H1 (cell line): Measurements from ENCODE around the gene COX18. TPM values are rescaled to one million over a fixed set of nuclear protein-coding genes. Genes with fewer than 3 reads are reported as not detected.

Experiments used
- CTCF ChIA-PET: fragments of 300-600 bp; sonication (Branson Sonifier 250); formaldehyde crosslinking; loops from one replicate; lab custom pipeline; 2021; ENCODE audit not compliant: partially characterized antibody; lab: Charles Lee
- POLR2A ChIA-PET: fragments of 300-600 bp; sonication (Branson Sonifier 250); formaldehyde crosslinking; loops from one replicate; lab custom pipeline; 2021; ENCODE audit warnings: inconsistent platforms; ENCODE audit not compliant: partially characterized antibody; lab: Charles Lee
- DNase-seq, 2 experiments: peaks; one replicate each; pipeline versions ENCODE4 v3.0.0 to v3.0.0-alpha.2; 2010 to 2022; ENCODE audit warnings: low spot score in 2 of 2, low read depth in 1 of 2, mixed read lengths in 1 of 2
- FAIRE-seq: peaks from 2 replicates; lab custom pipeline; 2011; peaks lifted over from hg19 to GRCh38; lab: Jason Lieb, UNC
- H2AFZ ChIP-seq: 2 replicates; pipeline ENCODE4 v1.8.1; 2012; ENCODE audit warnings: low read length, inconsistent platforms
- H2AK5ac ChIP-seq: 2 replicates; pipeline ENCODE4 v1.6.1; 2013; ENCODE audit warnings: low read depth, low read length
- H2BK120ac ChIP-seq: replicated peaks from 2 replicates; pipeline ENCODE3; 2013; ENCODE audit warnings: low read depth, low read length, inconsistent platforms
- H2BK12ac ChIP-seq: 2 replicates; pipeline ENCODE4 v1.6.1; 2013; ENCODE audit warnings: low read depth, low read length
- H2BK15ac ChIP-seq: 2 replicates; pipeline ENCODE4 v1.6.1; 2013; ENCODE audit warnings: low read length
- H2BK20ac ChIP-seq: 2 replicates; pipeline ENCODE4 v1.6.1; 2013; ENCODE audit warnings: low read length
- H2BK5ac ChIP-seq: 2 replicates; pipeline ENCODE4 v1.6.1; 2013; ENCODE audit warnings: low read depth, low read length
- H3K14ac ChIP-seq: 2 replicates; pipeline ENCODE4 v1.6.1; 2013; ENCODE audit warnings: inconsistent platforms; ENCODE audit not compliant: insufficient read length
- H3K18ac ChIP-seq: 2 replicates; pipeline ENCODE4 v1.6.1; 2013; ENCODE audit warnings: low read length; ENCODE audit errors: extremely low read depth
- H3K23ac ChIP-seq: 2 replicates; pipeline ENCODE4 v1.6.1; 2013; ENCODE audit warnings: inconsistent platforms; ENCODE audit not compliant: insufficient read length
- H3K23me2 ChIP-seq: 2 replicates; pipeline ENCODE4 v1.6.1; 2013; ENCODE audit warnings: low read depth, low read length
- H3K27ac ChIP-seq: 2 replicates; pipeline ENCODE4 v1.6.1; 2011; ENCODE audit warnings: low read depth, low read length, inconsistent platforms
- H3K27me3 ChIP-seq, 4 experiments: replicated peaks in 1 of 4; 1 replicate in 1 of 4; 2 replicates in 3 of 4; pipeline versions ENCODE4 v1.6.1 to v1.8.1; 2011 to 2013; ENCODE audit warnings: low read length in 3 of 4, mild to moderate bottlenecking in 3 of 4, inconsistent platforms in 2 of 4, mixed read lengths in 2 of 4, moderate library complexity in 1 of 4; ENCODE audit not compliant: control insufficient read depth in 3 of 4, insufficient read depth in 3 of 4; ENCODE audit errors: extremely low read depth in 1 of 4
- H3K36me3 ChIP-seq, 4 experiments: 2 replicates each; pipeline versions ENCODE4 v1.6.1 to v1.8.1; 2011 to 2013; ENCODE audit warnings: mild to moderate bottlenecking in 4 of 4, low read length in 3 of 4, moderate library complexity in 2 of 4, control low read depth in 1 of 4, inconsistent platforms in 1 of 4; ENCODE audit not compliant: insufficient read depth in 4 of 4, control insufficient read depth in 2 of 4
- H3K4ac ChIP-seq: replicated peaks from 2 replicates; pipeline ENCODE3; 2013; ENCODE audit warnings: low read length, low read depth, mixed read lengths, inconsistent platforms; ENCODE audit not compliant: insufficient read length
- H3K4me1 ChIP-seq, 4 experiments: replicated peaks in 1 of 4; 1 replicate in 1 of 4; 2 replicates in 3 of 4; pipeline versions ENCODE4 v1.6.1 to v1.8.1; 2011 to 2013; ENCODE audit warnings: low read length in 3 of 4, inconsistent platforms in 2 of 4, mixed read lengths in 1 of 4; ENCODE audit not compliant: insufficient read depth in 4 of 4, control insufficient read depth in 3 of 4
- H3K4me2 ChIP-seq, 2 experiments: 2 replicates each; pipeline versions ENCODE4 v1.6.1 to v1.8.1; 2011 to 2013; ENCODE audit warnings: low read depth in 2 of 2, low read length in 2 of 2, control low read depth in 1 of 2, inconsistent platforms in 1 of 2, mild to moderate bottlenecking in 1 of 2; ENCODE audit not compliant: insufficient read depth in 1 of 2
- H3K4me3 ChIP-seq, 4 experiments: fragments of 200-600, 300-600 bp in 1 of 4; sonication (generic), shearing (Covaris generic), sonication (Bioruptor Twin) in 1 of 4; 2 replicates each; pipeline versions ENCODE4 v1.5.1 to v1.8.1; 2011 to 2016; ENCODE audit warnings: low read length in 4 of 4, low read depth in 3 of 4, control low read depth in 2 of 4, inconsistent platforms in 2 of 4, mild to moderate bottlenecking in 2 of 4, mixed read lengths in 1 of 4, moderate library complexity in 1 of 4; ENCODE audit not compliant: insufficient read depth in 2 of 4; ENCODE audit errors: extremely low read depth in 1 of 4
- H3K56ac ChIP-seq: replicated peaks from 2 replicates; pipeline ENCODE3; 2013; ENCODE audit warnings: low read depth, mild to moderate bottlenecking, mixed read lengths, low read length, inconsistent platforms; ENCODE audit not compliant: insufficient read length
- H3K79me1 ChIP-seq: 2 replicates; pipeline ENCODE4 v1.6.1; 2013; ENCODE audit warnings: low read depth, low read length, control low read depth
- H3K79me2 ChIP-seq, 2 experiments: 2 replicates each; pipeline versions ENCODE4 v1.6.1 to v1.8.1; 2012 to 2013; ENCODE audit warnings: low read length in 2 of 2, mild to moderate bottlenecking in 2 of 2, inconsistent platforms in 1 of 2; ENCODE audit not compliant: insufficient read depth in 2 of 2, control insufficient read depth in 1 of 2
- H3K9ac ChIP-seq, 4 experiments: replicated peaks in 1 of 4; 1 replicate in 1 of 4; 2 replicates in 3 of 4; pipeline versions ENCODE4 v1.6.1 to v1.8.1; 2011 to 2013; ENCODE audit warnings: low read depth in 3 of 4, low read length in 3 of 4, control low read depth in 2 of 4, mild to moderate bottlenecking in 2 of 4, moderate library complexity in 2 of 4, inconsistent platforms in 1 of 4; ENCODE audit errors: extremely low read depth in 1 of 4
- H3K9me3 ChIP-seq, 2 experiments: 2 replicates each; pipeline versions ENCODE4 v1.6.1 to v1.8.1; 2012 to 2013; ENCODE audit warnings: mild to moderate bottlenecking in 2 of 2, moderate library complexity in 2 of 2, control low read depth in 1 of 2, inconsistent platforms in 1 of 2, low read depth in 1 of 2, low read length in 1 of 2, mixed read lengths in 1 of 2; ENCODE audit not compliant: insufficient read depth in 2 of 2
- H4K20me1 ChIP-seq, 2 experiments: replicated peaks in 1 of 2; 2 replicates each; pipeline versions ENCODE3 to v1.8.1; 2011 to 2013; ENCODE audit warnings: inconsistent platforms in 2 of 2, low read length in 2 of 2, mild to moderate bottlenecking in 1 of 2; ENCODE audit not compliant: insufficient read depth in 2 of 2, control insufficient read depth in 1 of 2
- H4K5ac ChIP-seq: 2 replicates; pipeline ENCODE4 v1.6.1; 2013; ENCODE audit warnings: low read length, low read depth, mixed read lengths, inconsistent platforms; ENCODE audit not compliant: insufficient read length
- H4K8ac ChIP-seq: 2 replicates; pipeline ENCODE4 v1.8.0; 2013; ENCODE audit warnings: mild to moderate bottlenecking, moderate library complexity, low read length, inconsistent platforms; ENCODE audit not compliant: insufficient read depth; ENCODE audit errors: extremely low read depth
- H4K91ac ChIP-seq: replicated peaks from 2 replicates; pipeline ENCODE3; 2013; ENCODE audit warnings: low read length, mixed read lengths, inconsistent platforms; ENCODE audit not compliant: insufficient read length
- BRCA1 ChIP-seq: IDR thresholded peaks from 2 replicates; pipeline ENCODE4 v1.6.1; 2012; ENCODE audit warnings: low read depth, low read length, improper control_type of control experiment
- CHD1 ChIP-seq: IDR thresholded peaks from 2 replicates; pipeline ENCODE4 v1.6.1; 2012; ENCODE audit warnings: low read depth, low read length, improper control_type of control experiment
- CHD2 ChIP-seq: IDR thresholded peaks from 2 replicates; pipeline ENCODE4 v1.6.1; 2012; ENCODE audit warnings: low read length, improper control_type of control experiment
- EP300 ChIP-seq, 2 experiments: IDR thresholded peaks; 1 replicate in 1 of 2; 2 replicates in 1 of 2; pipeline ENCODE4 v1.6.1; 2011 to 2012; ENCODE audit warnings: low read depth in 2 of 2, low read length in 2 of 2, mild to moderate bottlenecking in 2 of 2, borderline replicate concordance in 1 of 2, inconsistent platforms in 1 of 2, moderate library complexity in 1 of 2
- KDM5A ChIP-seq: fragments of 200-600 bp; IDR thresholded peaks from 2 replicates; pipeline ENCODE4 v1.7.1; 2012; ENCODE audit warnings: mild to moderate bottlenecking, low read length, inconsistent platforms, mixed read lengths
- NRF1 ChIP-seq: IDR thresholded peaks from 2 replicates; pipeline ENCODE4 v1.6.1; 2011; ENCODE audit warnings: mild to moderate bottlenecking, low read depth, low read length, improper control_type of control experiment
- SUZ12 ChIP-seq: fragments of 200-600 bp; sonication (generic); IDR thresholded peaks from 2 replicates; pipeline ENCODE4 v1.6.1; 2012; ENCODE audit warnings: mild to moderate bottlenecking, inconsistent platforms, low read length, moderate library complexity, mixed read lengths
- TAF7 ChIP-seq: optimal IDR thresholded peaks from 2 replicates; pipeline ENCODE3; 2011; ENCODE audit warnings: low read depth, mild to moderate bottlenecking, inconsistent platforms, low read length, moderate library complexity, borderline replicate concordance
- TEAD4 ChIP-seq: IDR thresholded peaks from 2 replicates; pipeline ENCODE4 v1.6.1; 2012; ENCODE audit warnings: low read depth, low read length, inconsistent platforms, mixed read lengths
- ZNF274 ChIP-seq: IDR thresholded peaks from 2 replicates; pipeline ENCODE4 v1.7.0; 2012; ENCODE audit warnings: low read length, borderline replicate concordance; ENCODE audit errors: extremely low read depth
- WGBS, 2 experiments: shearing (Covaris generic) in 1 of 2; methylation state at CpG; one replicate each; pipeline versions ENCODE4 v1.1.6 to v1.1.7; 2013 to 2015; ENCODE audit warnings: low lambda C conversion rate in 2 of 2, mixed read lengths in 2 of 2, inconsistent platforms in 1 of 2, low coverage in 1 of 2, missing lambda C conversion rate in 1 of 2; ENCODE audit not compliant: insufficient replicate concordance in 2 of 2, insufficient coverage in 1 of 2, insufficient read length in 1 of 2; ENCODE audit errors: extremely low coverage in 1 of 2, missing lambda C conversion rate in 1 of 2; 5-methylcytosine and 5-hydroxymethylcytosine counted together
- polyA plus RNA-seq, 7 experiments: library from polyadenylated mRNA; depleted of rRNA in 3 of 7; stranded (reverse) in 5 of 7; unstranded in 2 of 7; fragments of >200 nt in 5 of 7; fragments of 200-250 nt in 2 of 7; gene quantifications; 1 replicate in 5 of 7; 2 replicates in 1 of 7; 4 replicates in 1 of 7; pipeline versions ENCODE4 v1.2.1 to v1.2.3, GENCODE V29; 2011 to 2013; ENCODE audit warnings: missing spikeins in 2 of 7, mixed read lengths in 2 of 7
- total RNA-seq: library from RNA; stranded (reverse); fragmentation: NEBNext Ultra II Directional; extraction: Animal tissue kit (Norgen Biotek cat#: 25700); gene quantifications from 2 replicates; pipeline ENCODE4 v1.2.1, GENCODE V29; 2021
- TF ChIP-seq, protein P1 (sequence below): IDR thresholded peaks from 2 replicates; pipeline ENCODE4 v1.6.1; 2011; ENCODE audit warnings: low read length, improper control_type of control experiment

The COX18 gene
- total and polyA plus RNA-seq, 2 of the 8 experiments (the other 6 are each of a cell fraction or from before 2014, with no cell fraction given): 23.0 to 23.7 TPM

DNA sequence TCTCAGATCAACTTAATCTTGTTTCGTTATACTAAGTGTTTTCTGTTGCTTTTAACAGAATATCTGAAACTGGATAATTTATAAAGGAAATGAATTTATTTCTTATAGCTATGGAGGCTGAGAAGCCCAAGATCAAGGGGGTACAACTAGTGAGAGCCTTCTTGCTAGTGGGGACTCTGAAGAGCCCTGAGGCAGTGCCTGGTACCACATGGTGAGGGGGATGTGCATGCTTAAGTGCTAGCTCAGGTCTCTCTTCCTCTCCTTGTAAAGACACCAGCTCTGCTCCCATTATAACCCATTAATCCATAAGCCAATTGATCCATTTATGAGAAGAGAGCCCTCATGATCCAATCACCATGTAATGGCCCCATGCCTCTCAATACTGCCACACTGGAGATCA, 17.9 kb downstream of the COX18 start:
- Histone ChIP-seq H3K18ac (no peak overlapping the region), H4K91ac (no peak overlapping the region), H3K79me2 (no peaks in the 10 kb centered on the region), H3K14ac (no peak overlapping the region), H3K9ac (no peak overlapping the region), H4K20me1 (no peaks in the 10 kb centered on the region), H2BK120ac (no peak overlapping the region), H3K4me3 (no peak overlapping the region), H2BK12ac (no peak overlapping the region), H2AFZ (no peak overlapping the region), H3K36me3 (peaks cover 0 to 7% (median 1%) of the 10 kb centered on the region in 4 experiments; a peak in 3 of 8 replicates), H3K4me1 (peaks cover 3 to 20% (median 6%) of the 10 kb centered on the region in 4 experiments; a peak in 4 of 7 replicates), H3K23me2 (no peaks in the 10 kb centered on the region), H3K23ac (no peak overlapping the region), H3K4ac (no peak overlapping the region), H3K4me2 (no peak overlapping the region), H4K5ac (no peak overlapping the region), H3K79me1 (no peaks in the 10 kb centered on the region), H3K9me3 (no peaks in the 10 kb centered on the region), H2BK5ac (no peak overlapping the region), H3K27ac (no peak overlapping the region), H3K56ac (no peak overlapping the region), H2AK5ac (no peak overlapping the region), H4K8ac (no peak overlapping the region; the same call in 1 of the 2 replicates), H2BK15ac (no peak overlapping the region), H2BK20ac (no peak overlapping the region), H3K27me3 (no peaks in the 10 kb centered on the region)
- CTCF ChIA-PET: interaction anchor here (0.7 to 1.4 kb wide), 3 partner anchors 13 to 522 kb away, joined by 3 to 7 read pairs (median 4); no protein-coding TSS in a partner anchor
- TF ChIP-seq NRF1: no peak
- no peak for TF ChIP-seq TAF7
- TF ChIP-seq CHD1: no peak
- TF ChIP-seq EP300 (IDR thresholded peaks at IDR 0.05; ENCODE audit: borderline replicate concordance in 1 of 2, low read depth in 2 of 2, low read length in 2 of 2): no peak
- TF ChIP-seq KDM5A: no peak
- no peak for TF ChIP-seq CHD2
- TF ChIP-seq TEAD4: no peak
- TF ChIP-seq ZNF274: no peak
- TF ChIP-seq BRCA1: no peak
- TF ChIP-seq SUZ12: no peak
- TF ChIP-seq, protein P1, sequence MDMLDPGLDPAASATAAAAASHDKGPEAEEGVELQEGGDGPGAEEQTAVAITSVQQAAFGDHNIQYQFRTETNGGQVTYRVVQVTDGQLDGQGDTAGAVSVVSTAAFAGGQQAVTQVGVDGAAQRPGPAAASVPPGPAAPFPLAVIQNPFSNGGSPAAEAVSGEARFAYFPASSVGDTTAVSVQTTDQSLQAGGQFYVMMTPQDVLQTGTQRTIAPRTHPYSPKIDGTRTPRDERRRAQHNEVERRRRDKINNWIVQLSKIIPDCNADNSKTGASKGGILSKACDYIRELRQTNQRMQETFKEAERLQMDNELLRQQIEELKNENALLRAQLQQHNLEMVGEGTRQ: no peak
- POLR2A ChIA-PET: interaction anchor here (1.0 to 1.5 kb wide), 3 partner anchors 11 to 16 kb away, joined by 3 to 4 read pairs (median 3); no protein-coding TSS in a partner anchor
- no peak for FAIRE-seq
- 76% methylated on average over 1 of the region's 1 CpG; no CpG with 5 or more reads in 1 of the 2 experiments for WGBS, 2 experiments
- DNase-seq: no peak
